HUES64 (cell line): ENCODE results near the gene DCDC2C.

Experiments used
- H3K27ac ChIP-seq: 2 replicates; pipeline ENCODE4 v1.7.0; 2013; ENCODE audit warnings: low read depth, low read length, inconsistent platforms
- H3K27me3 ChIP-seq: 2 replicates; pipeline ENCODE4 v1.6.1; 2013; ENCODE audit warnings: mild to moderate bottlenecking, low read length; ENCODE audit not compliant: insufficient read depth
- H3K36me3 ChIP-seq: 2 replicates; pipeline ENCODE4 v1.6.1; 2013; ENCODE audit warnings: mild to moderate bottlenecking, low read length; ENCODE audit not compliant: insufficient read depth
- H3K4me1 ChIP-seq: 2 replicates; pipeline ENCODE4 v1.6.1; 2013; ENCODE audit warnings: mild to moderate bottlenecking, low read length, moderate library complexity; ENCODE audit not compliant: insufficient read depth
- H3K4me3 ChIP-seq: 2 replicates; pipeline ENCODE4 v1.5.1; 2013; ENCODE audit warnings: mild to moderate bottlenecking, low read length, moderate library complexity
- H3K9ac ChIP-seq: 2 replicates; pipeline ENCODE4 v1.6.1; 2013; ENCODE audit warnings: mild to moderate bottlenecking, low read depth, low read length
- H3K9me3 ChIP-seq: 2 replicates; pipeline ENCODE4 v1.6.1; 2013; ENCODE audit warnings: low read depth, low read length; ENCODE audit not compliant: insufficient read depth
- WGBS: fragments of 150-250, 120-280 bp; methylation state at CpG from one replicate; pipeline ENCODE4 v1.1.7; 2013; ENCODE audit warnings: missing lambda C conversion rate; 5-methylcytosine and 5-hydroxymethylcytosine counted together

DCDC2C gene

GRCh38 chr2:3696545-3696944 lies 6.8 kb upstream of the DCDC2C start:
- H3K9ac ChIP-seq, result no peak overlapping the region
- no peak overlapping the region for H3K27ac ChIP-seq
- whole genome bisulfite sequencing, result 91% methylated on average over 3 of the region's 3 CpGs
- no peaks in the 10 kb centered on the region for H3K4me1 ChIP-seq
- no peaks in the 10 kb centered on the region for H3K9me3 ChIP-seq
- H3K36me3 ChIP-seq, result no peaks in the 10 kb centered on the region
- peaks cover 2% of the 10 kb centered on the region; the same call in 1 of the 2 replicates for H3K27me3 ChIP-seq
- H3K4me3 ChIP-seq, result no peak overlapping the region

GRCh38 chr2:3701071-3701470 lies 2.3 kb upstream of the DCDC2C start:
- H3K27ac ChIP-seq, result no peak overlapping the region
- no peak overlapping the region for H3K9ac ChIP-seq
- H3K27me3 ChIP-seq, result peaks cover 25% of the 10 kb centered on the region
- WGBS, result 93% methylated on average over 5 of the region's 5 CpGs
- no peak overlapping the region for H3K4me3 ChIP-seq
- no peaks in the 10 kb centered on the region for H3K4me1 ChIP-seq
- H3K36me3 ChIP-seq, result no peaks in the 10 kb centered on the region
- H3K9me3 ChIP-seq, result no peaks in the 10 kb centered on the region

- Histone ChIP-seq H3K27me3 (peaks cover 25% of the 10 kb centered on the region), H3K9ac (no peak overlapping the region; the same call in 1 of the 2 replicates), H3K36me3 (no peaks in the 10 kb centered on the region), H3K4me3 (peak overlapping the region; percentile 44), H3K9me3 (no peaks in the 10 kb centered on the region), H3K4me1 (peaks cover 6% of the 10 kb centered on the region; the same call in 1 of the 2 replicates), H3K27ac (no peak overlapping the region)
- 55% methylated on average over 72 of the region's 73 CpGs for WGBS
These were observed 481 bp downstream of the DCDC2C start for GRCh38 chr2:3703757-3704355.

- no peaks in the 10 kb centered on the region for H3K36me3 ChIP-seq
- peaks cover 25% of the 10 kb centered on the region for H3K27me3 ChIP-seq
- no peaks in the 10 kb centered on the region for H3K9me3 ChIP-seq
- peaks cover 6% of the 10 kb centered on the region; the same call in 1 of the 2 replicates for H3K4me1 ChIP-seq
- H3K4me3 ChIP-seq, result no peak overlapping the region
- WGBS, result 69% methylated on average over 4 of the region's 6 CpGs
- H3K9ac ChIP-seq, result no peak overlapping the region
- H3K27ac ChIP-seq, result no peak overlapping the region
These were observed 1.3 kb downstream of the DCDC2C start for GRCh38 chr2:3704692-3705091.

- Histone ChIP-seq H3K4me1 (peaks cover 6% of the 10 kb centered on the region; the same call in 1 of the 2 replicates), H3K9ac (no peak overlapping the region), H3K27ac (no peak overlapping the region), H3K9me3 (no peaks in the 10 kb centered on the region), H3K4me3 (no peak overlapping the region), H3K36me3 (no peaks in the 10 kb centered on the region), H3K27me3 (peaks cover 25% of the 10 kb centered on the region)
- 81% methylated on average over 2 of the region's 2 CpGs for WGBS
These were observed 2.4 kb downstream of the DCDC2C start for GRCh38 chr2:3705782-3706181.

GRCh38 chr2:3706892-3707291 lies 3.5 kb downstream of the DCDC2C start:
- 78% methylated on average over 5 of the region's 5 CpGs for WGBS
- Histone ChIP-seq H3K4me3 (no peak overlapping the region), H3K9me3 (no peaks in the 10 kb centered on the region), H3K27me3 (peaks cover 20% of the 10 kb centered on the region), H3K4me1 (peaks cover 6% of the 10 kb centered on the region; the same call in 1 of the 2 replicates), H3K27ac (no peak overlapping the region), H3K9ac (no peak overlapping the region), H3K36me3 (no peaks in the 10 kb centered on the region)

- H3K36me3 ChIP-seq, result no peaks in the 10 kb centered on the region
- WGBS, result 80% methylated on average over 4 of the region's 4 CpGs
- H3K9ac ChIP-seq, result no peak overlapping the region
- no peaks in the 10 kb centered on the region for H3K9me3 ChIP-seq
- peaks cover 6% of the 10 kb centered on the region; the same call in 1 of the 2 replicates for H3K4me1 ChIP-seq
- H3K4me3 ChIP-seq, result no peak overlapping the region
- H3K27ac ChIP-seq, result no peak overlapping the region
- H3K27me3 ChIP-seq, result peaks cover 3% of the 10 kb centered on the region
These were observed 5.2 kb downstream of the DCDC2C start for GRCh38 chr2:3708576-3708975.

- Histone ChIP-seq H3K4me3 (no peak overlapping the region), H3K9me3 (no peaks in the 10 kb centered on the region), H3K4me1 (peaks cover 6% of the 10 kb centered on the region; the same call in 1 of the 2 replicates), H3K27me3 (no peaks in the 10 kb centered on the region), H3K36me3 (no peaks in the 10 kb centered on the region), H3K27ac (no peak overlapping the region), H3K9ac (no peak overlapping the region)
- whole genome bisulfite sequencing, result 89% methylated on average over 6 of the region's 6 CpGs
These were observed 5.8 kb downstream of the DCDC2C start for GRCh38 chr2:3709225-3709624.

GRCh38 chr2:3712424-3712823 lies 9.0 kb downstream of the DCDC2C start:
- no peak overlapping the region for H3K4me3 ChIP-seq
- H3K4me1 ChIP-seq, result no peaks in the 10 kb centered on the region
- no peaks in the 10 kb centered on the region for H3K36me3 ChIP-seq
- no peaks in the 10 kb centered on the region for H3K27me3 ChIP-seq
- H3K9me3 ChIP-seq, result no peaks in the 10 kb centered on the region
- 92% methylated on average over 3 of the region's 3 CpGs for WGBS
- H3K9ac ChIP-seq, result no peak overlapping the region
- no peak overlapping the region for H3K27ac ChIP-seq

- H3K27me3 ChIP-seq, result no peaks in the 10 kb centered on the region
- no peaks in the 10 kb centered on the region for H3K4me1 ChIP-seq
- H3K9ac ChIP-seq, result no peak overlapping the region
- 94% methylated on average over 10 of the region's 10 CpGs for WGBS
- H3K4me3 ChIP-seq, result no peak overlapping the region
- no peaks in the 10 kb centered on the region for H3K36me3 ChIP-seq
- no peak overlapping the region for H3K27ac ChIP-seq
- H3K9me3 ChIP-seq, result no peaks in the 10 kb centered on the region
These were observed 9.6 kb downstream of the DCDC2C start for GRCh38 chr2:3712831-3713503.

- Histone ChIP-seq H3K9ac (no peak overlapping the region), H3K27ac (no peak overlapping the region), H3K27me3 (no peaks in the 10 kb centered on the region), H3K36me3 (no peaks in the 10 kb centered on the region), H3K4me1 (no peaks in the 10 kb centered on the region), H3K4me3 (no peak overlapping the region), H3K9me3 (no peaks in the 10 kb centered on the region)
- 89% methylated on average over 8 of the region's 8 CpGs for WGBS
These were observed 15.3 kb downstream of the DCDC2C start for GRCh38 chr2:3718679-3719078.
